GM12878 (cell line): ENCODE results near the gene NCAPD3. TPM values are rescaled to one million over a fixed set of nuclear protein-coding genes. Genes with fewer than 3 reads are reported as not detected.

Experiments
- ATAC-seq: fragments of 200-7000 bp; cut with Tn5 transposase; 3 replicates; pipeline ENCODE4 v1.9.1; 2020; ENCODE audit warnings: mild to moderate bottlenecking, moderate library complexity
- BruUV-seq: library from RNA; stranded (reverse); fragments of 400-500 nt; replicated peaks from 2 replicates; lab custom pipeline; 2021; lab: Mats Ljungman, UMichigan
- CTCF ChIA-PET: fragments of 300-600 bp; sonication (Branson Sonifier 250); formaldehyde crosslinking; extraction: SDS; loops from one replicate; lab custom pipeline; 2021; ENCODE audit warnings: inconsistent platforms; lab: Yijun Ruan, JAX
- POLR2A ChIA-PET: fragments of 350-600 bp; formaldehyde crosslinking; extraction: SDS; loops from one replicate; lab custom pipeline; 2021; ENCODE audit warnings: inconsistent platforms; lab: Charles Lee
- RAD21 ChIA-PET: fragments of 300-600 bp; sonication (Branson Sonifier 250); formaldehyde crosslinking; loops from one replicate; lab custom pipeline; 2023; ENCODE audit warnings: antibody characterized with exemption; ENCODE audit not compliant: unreplicated experiment; lab: Charles Lee
- SMC1A ChIA-PET: fragments of 300-600 bp; sonication (Branson Sonifier 250); formaldehyde crosslinking; loops from one replicate; lab custom pipeline; 2023; ENCODE audit not compliant: unreplicated experiment, uncharacterized antibody; lab: Charles Lee
- DNase-seq: peaks from one replicate; pipeline ENCODE4 v3.0.0-alpha.2; 2011; ENCODE audit warnings: low read depth, low spot score
- FAIRE-seq: peaks from 3 replicates; lab custom pipeline; 2011; peaks lifted over from hg19 to GRCh38; lab: Jason Lieb, UNC
- H2AFZ ChIP-seq: 2 replicates; pipeline ENCODE4 v1.6.0; 2011; ENCODE audit warnings: low read depth, low read length, control low read depth; ENCODE audit not compliant: control insufficient read depth
- H3K27ac ChIP-seq: 2 replicates; pipeline ENCODE4 v1.5.1; 2011; ENCODE audit warnings: control low read depth; ENCODE audit not compliant: control insufficient read depth, insufficient read depth
- H3K27me3 ChIP-seq, 2 experiments: replicated peaks in 1 of 2; 2 replicates each; pipeline versions ENCODE4 v1.6.0 to v1.6.1; 2011; ENCODE audit warnings: low read length in 1 of 2; ENCODE audit not compliant: control insufficient read depth in 2 of 2, insufficient read depth in 2 of 2
- H3K36me3 ChIP-seq, 2 experiments: 2 replicates each; pipeline ENCODE4 v1.5.1; 2011; ENCODE audit warnings: low read length in 1 of 2; ENCODE audit not compliant: control insufficient read depth in 2 of 2, insufficient read depth in 2 of 2
- H3K4me1 ChIP-seq: 2 replicates; pipeline ENCODE4 v1.6.1; 2011; ENCODE audit warnings: mild to moderate bottlenecking, low read length, moderate library complexity, mixed read lengths; ENCODE audit not compliant: control insufficient read depth, insufficient read depth
- H3K4me2 ChIP-seq: 2 replicates; pipeline ENCODE4 v1.6.0; 2011; ENCODE audit warnings: control low read depth; ENCODE audit not compliant: control insufficient read depth, insufficient read depth
- H3K4me3 ChIP-seq: fragments of 200-600 bp; sonication (generic); 2 replicates; pipeline ENCODE4 v1.5.1; 2016
- H3K79me2 ChIP-seq: 2 replicates; pipeline ENCODE4 v1.6.0; 2011; ENCODE audit warnings: low read length; ENCODE audit not compliant: control insufficient read depth, insufficient read depth
- H3K9ac ChIP-seq: 2 replicates; pipeline ENCODE4 v1.8.0; 2011; ENCODE audit warnings: low read length, control low read depth, mixed read lengths; ENCODE audit not compliant: control insufficient read depth, insufficient read depth
- H3K9me3 ChIP-seq: replicated peaks from 3 replicates; pipeline ENCODE4 v1.5.1; 2011; ENCODE audit warnings: mild to moderate bottlenecking, low read length; ENCODE audit not compliant: control insufficient read depth, insufficient read depth
- H4K20me1 ChIP-seq: 2 replicates; pipeline ENCODE4 v1.6.0; 2011; ENCODE audit not compliant: control insufficient read depth, insufficient read depth
- BCLAF1 ChIP-seq: fragments of 450-650 bp; IDR thresholded peaks from 2 replicates; pipeline ENCODE4 v1.6.1; 2017; ENCODE audit warnings: antibody characterized with exemption, mild to moderate bottlenecking, moderate library complexity
- CREB1 ChIP-seq: IDR thresholded peaks from 2 replicates; pipeline ENCODE4 v1.6.1; 2012; ENCODE audit warnings: low read depth, mild to moderate bottlenecking, inconsistent platforms
- MEF2B ChIP-seq: fragments of 450-650 bp; IDR thresholded peaks from 2 replicates; pipeline ENCODE4 v1.6.1; 2018; ENCODE audit warnings: mild to moderate bottlenecking, moderate library complexity; ENCODE audit not compliant: partially characterized antibody, poor library complexity, severe bottlenecking
- MLLT1 ChIP-seq: fragments of 450-650 bp; IDR thresholded peaks from 2 replicates; pipeline ENCODE4 v1.6.1; 2016; ENCODE audit warnings: mild to moderate bottlenecking
- RCOR1 ChIP-seq: conservative IDR thresholded peaks from 2 replicates; pipeline ENCODE4 v1.6.1; 2012; ENCODE audit warnings: low read depth, low read length, improper control_type of control experiment
- SREBF1 ChIP-seq: IDR thresholded peaks from 2 replicates; pipeline ENCODE4 v1.6.1; 2012; ENCODE audit warnings: mild to moderate bottlenecking, low read length
- WGBS: methylation state at CpG from one replicate; pipeline ENCODE4 v1.1.6; 2016; ENCODE audit warnings: low lambda C conversion rate; ENCODE audit not compliant: insufficient replicate concordance, insufficient coverage; ENCODE audit errors: missing lambda C conversion rate; 5-methylcytosine and 5-hydroxymethylcytosine counted together
- in situ Hi-C: fragments of 300-500 bp; cut with MboI; formaldehyde crosslinking; loops from 9 replicates; pipeline ENCODE4 v1.14.3; 2018; ENCODE audit warnings: mixed read lengths
- intact Hi-C: fragments of 100-400 bp; cut with micrococcal nuclease; formaldehyde crosslinking; loops from one replicate; pipeline ENCODE4 v1.14.2; 2022; ENCODE audit not compliant: unreplicated experiment
- polyA plus RNA-seq, 11 experiments: library from polyadenylated mRNA; depleted of rRNA in 4 of 11; unstranded in 6 of 11; stranded (reverse) in 5 of 11; fragments of >200 nt; fragmentation: Nextera tagmentation in 4 of 11; fragmentation: Illumina TruSeq in 1 of 11; extraction: Ambion mirVana in 4 of 11; extraction: Trizol in 1 of 11; gene quantifications; 1 replicate in 1 of 11; 2 replicates in 10 of 11; pipeline versions ENCODE4 v1.2.1 to v1.2.3, GENCODE V29; 2011 to 2016; ENCODE audit warnings: inconsistent platforms in 2 of 11, missing spikeins in 2 of 11, low read depth in 1 of 11
- total RNA-seq, 4 experiments: library from RNA; depleted of rRNA in 3 of 4; stranded (reverse); fragments of >200 nt in 3 of 4; fragmentation: Illumina TruSeq in 1 of 4; extraction: Trizol in 1 of 4; gene quantifications; 2 replicates each; pipeline versions ENCODE4 v1.2.1 to v1.2.3, GENCODE V29; 2013 to 2021

The NCAPD3 gene
- total and polyA plus RNA-seq, 10 of the 15 experiments (the other 5 are each of a cell fraction or from before 2014, with no cell fraction given): 14.9 to 58.2 (median 48.2) TPM

GRCh38 chr11:134155456-134155855 is 68.3 kb downstream of the NCAPD3 start:
- Histone ChIP-seq H3K79me2 (no peaks in the 10 kb centered on the region), H3K9ac (no peak overlapping the region), H3K9me3 (no peaks in the 10 kb centered on the region), H3K27ac (no peak overlapping the region), H3K36me3 (peaks cover 16 to 29% of the 10 kb centered on the region in 2 experiments; a peak in 3 of 4 replicates), H3K4me1 (no peaks in the 10 kb centered on the region), H3K27me3 (no peaks in the 10 kb centered on the region), H2AFZ (no peak overlapping the region), H3K4me2 (no peak overlapping the region), H3K4me3 (no peak overlapping the region), H4K20me1 (no peaks in the 10 kb centered on the region; the same call in 1 of the 2 replicates)
- no peak for TF ChIP-seq CREB1
- no peak for TF ChIP-seq RCOR1
- TF ChIP-seq SREBF1: no peak
- no peak for TF ChIP-seq MLLT1
- no peak for TF ChIP-seq MEF2B
- no peak for TF ChIP-seq BCLAF1
- WGBS: 96% methylated on average over 16 of the region's 16 CpGs
- no peak for DNase-seq
- FAIRE-seq: no peak
- POLR2A ChIA-PET: no interaction called here
- no peak for ATAC-seq
- in situ Hi-C loops: no loop called here
- intact Hi-C loops: no loop called here
- RAD21 ChIA-PET: no interaction called here
- CTCF ChIA-PET: no interaction called here
- SMC1A ChIA-PET: no interaction called here
- BruUV-seq: no TSS peak
